GM12873 (cell line): ENCODE measurements around the gene SMCO4.
A peak's percentile ranks its signal among the peaks of the same experiment; 100 is the strongest.

Experiments
- CTCF ChIP-seq: IDR thresholded peaks from 2 replicates; pipeline ENCODE4 v1.5.1; 2012; ENCODE audit warnings: low read depth, mild to moderate bottlenecking, moderate library complexity, low read length, control low read depth; ENCODE audit not compliant: insufficient read depth; ENCODE audit errors: missing control alignments

SMCO4 gene

GRCh38 chr11:93549976-93550375, 6.8 kb upstream of the SMCO4 start:
- TF ChIP-seq CTCF: no peak

- TF ChIP-seq CTCF: no peak
These were observed 5.6 kb upstream of the SMCO4 start for GRCh38 chr11:93548679-93549319.

GRCh38 chr11:93547773-93548172, 4.6 kb upstream of the SMCO4 start:
- no peak for TF ChIP-seq CTCF

- TF ChIP-seq CTCF: no peak
These were observed 3.8 kb upstream of the SMCO4 start for GRCh38 chr11:93547028-93547427.

GRCh38 chr11:93545566-93545965, 2.4 kb upstream of the SMCO4 start:
- no peak for TF ChIP-seq CTCF

GRCh38 chr11:93542811-93543229, 371 bp downstream of the SMCO4 start:
- no peak for TF ChIP-seq CTCF

GRCh38 chr11:93541884-93542810, 1.0 kb downstream of the SMCO4 start:
- TF ChIP-seq CTCF: peak; percentile 2
